ENCODE data around the gene GHRH.

GHRH gene

DNA sequence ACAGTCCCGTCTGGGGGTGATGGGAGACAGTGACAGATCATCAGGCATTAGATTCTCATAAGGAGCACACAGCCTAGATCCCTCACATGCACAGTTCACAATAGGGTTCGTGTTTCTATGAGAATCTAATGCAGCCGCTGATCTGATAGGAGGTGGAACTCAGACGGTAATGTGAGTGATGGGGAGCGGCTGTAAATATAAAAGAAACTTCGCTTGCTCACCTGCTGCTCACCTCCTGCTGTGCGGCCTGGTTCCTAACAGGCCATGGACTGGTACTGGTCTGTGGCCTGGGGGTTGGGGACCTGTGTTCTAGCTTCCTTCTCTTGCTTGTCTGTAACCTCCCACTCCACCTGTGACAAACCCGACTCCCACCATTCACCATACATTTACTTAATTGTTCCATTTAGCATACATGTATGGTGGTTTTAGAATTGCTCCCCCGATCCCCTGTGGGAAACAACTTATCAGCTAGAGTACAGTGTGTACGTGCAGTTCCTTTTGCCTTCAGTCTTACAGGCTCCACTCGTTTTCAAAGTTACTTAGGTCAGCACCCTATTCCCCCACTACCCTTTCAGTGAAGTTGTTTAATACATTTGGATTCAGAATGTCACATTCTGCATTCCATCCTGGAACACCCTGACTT, 31.8 kb upstream of the GHRH start:
- DNase-seq (ENCODE audit: extremely low spot score, insufficient read length, low read depth), result no peak
- FAIRE-seq, result no peak

DNA sequence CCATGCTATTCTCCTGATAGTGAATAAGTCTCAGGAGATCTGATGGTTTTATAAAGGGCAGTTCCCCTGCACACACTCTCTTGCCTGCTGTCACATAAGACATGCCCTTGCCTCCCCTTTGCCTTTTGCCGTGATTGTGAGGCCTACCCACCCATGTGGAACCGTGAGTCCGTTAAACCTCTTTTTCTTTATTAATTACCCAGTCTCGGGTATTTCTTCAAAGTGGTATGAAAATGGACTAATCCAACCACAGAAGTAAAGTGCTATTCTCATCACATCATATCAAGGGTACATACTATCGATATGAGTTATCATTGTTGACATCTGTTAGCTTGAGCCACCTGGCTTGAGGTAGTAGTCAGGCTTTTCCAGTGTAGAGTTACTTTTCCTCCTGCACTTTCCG, 30.1 kb upstream of the GHRH start:
- FAIRE-seq (peak; percentile 60), DNase-seq (ENCODE audit: extremely low spot score, insufficient read length, low read depth) (no peak)

DNA sequence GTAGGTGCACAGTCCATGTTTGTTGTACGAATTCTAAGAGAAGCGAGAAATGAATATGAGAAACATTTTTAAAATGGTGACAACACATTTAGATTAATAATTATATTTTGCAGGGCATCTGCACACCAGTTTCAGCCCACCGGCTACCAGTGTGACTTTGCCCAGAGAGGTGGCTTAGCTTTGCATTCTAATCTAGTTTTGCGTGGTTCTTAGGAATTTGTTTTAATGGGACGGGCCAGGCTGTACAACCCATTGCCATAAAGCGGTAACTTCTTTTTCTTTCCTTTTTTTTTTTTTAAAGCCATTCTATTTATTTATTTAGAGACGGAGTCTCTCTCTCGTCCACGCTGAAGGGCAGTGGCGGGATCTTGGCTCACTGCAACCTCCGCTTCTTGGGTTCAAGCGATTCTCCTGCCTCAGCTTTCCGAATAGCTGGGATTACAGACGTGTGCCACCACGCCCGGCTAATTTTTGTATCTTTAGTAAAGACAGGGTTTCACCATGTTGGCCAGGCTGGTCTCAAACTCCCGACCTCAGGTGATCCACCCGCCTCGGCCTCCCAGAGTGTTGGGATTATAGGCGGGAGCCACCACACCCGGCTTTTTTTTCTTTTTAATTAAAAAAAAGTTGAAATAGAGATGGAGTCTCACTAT, 28.7 kb upstream of the GHRH start:
- DNase-seq (ENCODE audit: extremely low spot score, insufficient read length, low read depth) (no peak), FAIRE-seq (no peak)

DNA sequence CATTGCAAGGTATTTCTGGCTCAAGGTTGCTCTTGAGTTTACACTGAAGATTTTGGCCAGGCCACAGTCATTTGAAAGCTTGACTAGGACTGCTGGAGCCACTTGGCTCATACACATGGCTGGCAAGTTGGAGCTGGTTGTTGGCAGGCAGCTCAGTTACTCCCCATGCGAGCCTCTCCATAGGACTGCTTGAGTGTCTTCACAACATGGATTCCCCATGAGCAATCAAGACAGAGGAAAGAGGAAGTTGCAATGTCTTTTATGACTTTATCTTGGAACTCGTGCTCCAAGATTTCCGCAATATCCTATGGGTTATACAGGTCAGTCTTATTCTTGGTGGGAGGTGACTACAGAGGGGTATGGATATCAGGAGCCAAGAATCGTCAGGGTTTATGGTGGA, 26.5 kb upstream of the GHRH start:
- no peak for DNase-seq (ENCODE audit: extremely low spot score, insufficient read length, low read depth)
- FAIRE-seq, result no peak

DNA sequence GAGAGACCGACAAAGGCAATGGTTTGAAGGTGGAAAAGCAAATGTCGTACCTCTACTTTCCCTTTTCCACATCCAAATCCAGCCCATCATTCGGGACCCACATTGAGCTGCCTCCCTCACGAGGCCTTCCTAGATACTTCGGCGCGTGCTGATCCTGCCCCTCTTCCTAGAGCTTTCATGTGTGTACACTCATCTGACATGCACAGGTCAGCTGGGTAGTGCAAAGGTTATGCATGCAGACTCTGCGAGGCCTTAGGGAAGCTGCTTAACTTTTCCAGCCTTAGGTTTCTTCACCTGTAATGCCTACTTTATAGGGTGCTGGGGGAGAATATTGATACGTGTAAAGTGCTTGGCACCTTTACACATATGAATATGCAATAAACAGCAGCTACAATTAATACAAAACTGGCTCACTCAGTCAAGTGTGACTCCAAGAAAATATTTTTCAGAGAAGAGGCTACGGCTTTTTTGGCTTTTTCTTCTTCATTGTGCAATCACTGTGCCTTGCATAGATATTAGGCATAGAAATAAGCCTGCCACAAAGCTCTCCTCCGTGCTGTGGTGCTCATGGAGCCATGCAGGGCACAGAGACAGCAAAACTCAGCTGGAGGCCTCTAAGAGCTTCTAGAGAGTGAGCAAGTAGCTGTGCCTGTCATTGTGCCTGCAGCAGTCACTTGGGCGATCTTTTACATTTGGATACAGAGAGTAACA, 24.2 kb upstream of the GHRH start:
- FAIRE-seq (no peak), DNase-seq (ENCODE audit: extremely low spot score, insufficient read length, low read depth) (no peak)

DNA sequence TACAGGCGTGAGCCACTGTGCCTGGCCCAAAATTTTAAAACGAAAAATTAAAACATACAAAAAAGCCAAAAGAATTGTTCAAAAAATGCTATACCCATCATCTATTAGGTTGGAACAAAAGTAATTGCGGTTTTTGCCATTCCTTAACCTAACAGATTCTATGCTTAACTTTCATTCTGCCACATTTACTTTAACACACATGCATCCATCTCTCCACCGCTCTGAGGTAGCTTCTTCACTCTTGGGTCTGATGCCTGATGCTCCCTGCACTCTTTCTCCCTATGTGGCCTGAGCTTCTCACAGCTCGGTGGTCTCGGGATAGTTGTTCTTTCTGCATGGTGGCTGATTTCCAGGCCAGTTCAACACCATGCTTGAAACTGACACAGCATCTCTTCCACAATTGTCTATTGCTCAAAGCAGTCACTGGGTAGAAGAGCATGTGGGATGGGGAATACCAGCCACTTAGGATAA, 23.1 kb upstream of the GHRH start:
- no peak for FAIRE-seq

DNA sequence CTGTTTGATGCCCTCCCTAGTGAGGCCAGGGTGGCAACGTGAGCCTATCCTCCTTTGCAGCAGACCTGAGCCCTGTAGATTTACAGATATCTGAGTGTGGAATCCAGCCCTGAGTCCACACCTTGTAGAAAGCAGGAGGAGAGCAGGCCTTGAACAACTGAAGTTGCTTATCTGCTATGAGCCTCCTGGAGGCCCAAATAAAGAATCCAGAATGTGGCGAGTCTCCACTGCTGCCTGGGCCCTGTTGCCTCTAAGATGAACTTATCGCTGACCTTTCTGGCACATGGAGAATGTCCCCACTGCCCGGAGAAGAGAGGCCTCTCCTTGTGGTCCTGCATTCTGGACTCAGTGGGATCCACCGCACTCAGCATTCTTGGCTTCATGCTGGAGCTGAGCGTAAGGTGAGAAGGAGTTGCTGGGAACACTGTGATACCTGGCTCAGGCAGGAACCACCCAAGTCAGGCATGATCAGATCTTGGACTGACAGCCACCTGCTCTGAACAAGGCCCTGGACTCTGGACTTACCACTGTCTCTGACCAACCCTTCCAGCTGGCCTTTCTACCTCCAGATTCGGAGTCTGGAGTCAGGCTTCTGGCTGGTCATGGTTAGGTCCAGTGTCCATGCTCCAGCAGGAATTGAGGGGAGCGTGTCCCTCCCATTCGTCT, 22.0 kb upstream of the GHRH start:
- FAIRE-seq (no peak), DNase-seq (ENCODE audit: extremely low spot score, insufficient read length, low read depth) (no peak)

More for the DNA sequence above, 23.1 kb upstream of the GHRH start:
- no peak for DNase-seq (ENCODE audit: extremely low spot score, insufficient read length, low read depth)

DNA sequence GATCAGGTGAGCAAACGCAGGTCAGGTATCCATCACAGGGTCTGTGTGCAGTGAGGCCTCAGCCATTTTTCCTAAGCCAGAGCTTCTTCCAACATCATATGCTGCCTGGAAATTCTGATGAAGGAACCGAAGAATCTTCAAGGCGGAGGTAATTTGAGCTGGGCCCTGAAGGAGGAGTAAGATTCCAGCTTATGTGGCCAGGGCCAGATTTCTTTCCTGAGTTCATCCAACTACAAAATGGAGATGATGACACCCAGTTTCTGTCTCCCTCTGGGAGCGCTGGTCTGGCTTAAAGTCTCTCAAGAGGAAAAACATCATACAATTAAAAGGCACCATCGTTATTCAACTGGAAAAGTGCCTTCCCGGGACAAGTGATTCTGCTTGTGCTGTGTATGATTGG, 20.9 kb upstream of the GHRH start:
- FAIRE-seq (no peak), DNase-seq (ENCODE audit: extremely low spot score, insufficient read length, low read depth) (no peak)

DNA sequence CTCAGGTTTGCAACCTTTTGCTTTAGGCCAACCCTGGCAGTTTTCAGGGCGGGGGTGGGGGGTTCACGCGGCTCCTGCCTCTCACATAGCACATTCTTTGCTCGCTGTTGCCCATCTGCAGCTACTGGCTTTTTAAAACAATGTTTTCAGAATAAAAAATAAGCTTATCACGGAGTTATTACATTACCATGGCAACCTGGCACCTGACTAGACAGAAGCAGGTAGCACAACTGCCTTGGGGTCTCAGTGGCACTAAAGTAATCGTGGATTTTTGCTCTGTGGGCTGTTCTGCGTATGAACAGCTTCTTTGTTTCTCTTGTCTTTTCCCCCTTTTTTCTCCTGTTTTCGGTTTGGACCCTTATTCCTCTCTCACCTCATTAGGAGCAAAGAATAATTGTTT, 18.8 kb upstream of the GHRH start:
- FAIRE-seq, result no peak
- DNase-seq (ENCODE audit: extremely low spot score, insufficient read length, low read depth), result no peak

DNA sequence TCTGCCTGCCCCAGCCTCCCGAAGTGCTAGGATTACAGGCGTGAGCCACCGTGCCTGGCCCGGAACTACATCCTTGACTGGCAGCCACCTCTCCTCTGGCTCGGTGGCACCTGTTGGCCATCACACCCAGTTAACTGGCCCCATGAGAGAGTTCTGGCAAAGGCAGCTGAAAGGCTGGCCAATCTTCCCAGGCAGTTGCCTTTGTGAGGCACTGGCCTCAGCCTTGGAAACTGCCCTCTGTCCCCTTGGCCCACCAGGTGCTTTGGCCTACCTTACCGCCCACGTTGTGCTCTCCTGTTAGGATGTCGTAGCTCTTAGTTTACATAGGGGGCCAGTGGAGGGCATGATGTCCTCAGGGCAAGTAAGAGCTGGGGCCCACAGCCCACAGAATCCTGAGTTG, 18.2 kb upstream of the GHRH start:
- DNase-seq (ENCODE audit: extremely low spot score, insufficient read length, low read depth) (no peak), FAIRE-seq (no peak)

DNA sequence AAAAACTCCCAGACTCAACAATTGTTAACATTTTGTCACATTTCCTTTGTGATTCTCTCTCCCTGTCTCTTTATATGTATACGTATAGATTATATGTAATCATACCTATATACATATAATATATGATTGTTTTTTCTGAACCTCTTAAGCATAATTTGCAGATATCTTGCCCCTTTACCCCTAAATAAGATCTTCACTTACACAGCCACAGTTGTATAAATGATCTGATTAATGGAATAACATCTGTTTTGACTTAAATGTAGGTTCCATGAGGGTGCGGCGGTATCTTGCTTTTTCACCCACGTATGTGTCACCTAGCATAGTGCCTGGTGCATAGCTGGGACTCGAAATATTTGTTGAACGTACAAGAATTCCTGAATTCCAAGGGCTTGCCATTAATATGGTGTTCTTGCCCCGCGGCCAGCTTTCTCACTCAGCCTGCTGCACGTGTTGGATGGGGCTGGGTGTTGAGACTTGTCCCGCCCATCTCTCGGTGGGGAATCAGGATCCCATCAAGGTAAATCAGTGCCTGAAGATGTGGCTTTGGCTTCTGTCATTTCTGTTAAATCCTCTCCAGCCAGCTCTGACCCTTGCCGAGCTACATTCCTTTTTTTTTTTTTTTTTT, 17.5 kb upstream of the GHRH start:
- no peak for FAIRE-seq
- DNase-seq (ENCODE audit: extremely low spot score, insufficient read length, low read depth), result no peak

DNA sequence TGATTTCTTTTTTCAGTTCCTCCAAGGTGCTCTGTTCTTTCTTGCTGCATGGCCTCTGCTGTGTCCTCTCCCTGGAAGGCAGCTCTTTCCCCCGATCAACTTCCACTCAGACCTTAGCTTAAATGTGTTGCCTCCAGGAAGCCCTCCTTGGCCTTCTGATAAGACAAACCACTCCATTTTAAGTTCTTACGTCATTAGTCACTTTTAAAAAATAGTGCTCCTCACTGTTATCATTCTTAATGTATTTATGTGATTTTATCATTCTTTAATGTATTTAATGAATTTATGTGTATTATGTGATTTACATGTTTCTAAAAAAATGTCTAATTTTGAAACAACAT, 15.6 kb upstream of the GHRH start:
- no peak for FAIRE-seq
- DNase-seq (ENCODE audit: extremely low spot score, insufficient read length, low read depth), result no peak

DNA sequence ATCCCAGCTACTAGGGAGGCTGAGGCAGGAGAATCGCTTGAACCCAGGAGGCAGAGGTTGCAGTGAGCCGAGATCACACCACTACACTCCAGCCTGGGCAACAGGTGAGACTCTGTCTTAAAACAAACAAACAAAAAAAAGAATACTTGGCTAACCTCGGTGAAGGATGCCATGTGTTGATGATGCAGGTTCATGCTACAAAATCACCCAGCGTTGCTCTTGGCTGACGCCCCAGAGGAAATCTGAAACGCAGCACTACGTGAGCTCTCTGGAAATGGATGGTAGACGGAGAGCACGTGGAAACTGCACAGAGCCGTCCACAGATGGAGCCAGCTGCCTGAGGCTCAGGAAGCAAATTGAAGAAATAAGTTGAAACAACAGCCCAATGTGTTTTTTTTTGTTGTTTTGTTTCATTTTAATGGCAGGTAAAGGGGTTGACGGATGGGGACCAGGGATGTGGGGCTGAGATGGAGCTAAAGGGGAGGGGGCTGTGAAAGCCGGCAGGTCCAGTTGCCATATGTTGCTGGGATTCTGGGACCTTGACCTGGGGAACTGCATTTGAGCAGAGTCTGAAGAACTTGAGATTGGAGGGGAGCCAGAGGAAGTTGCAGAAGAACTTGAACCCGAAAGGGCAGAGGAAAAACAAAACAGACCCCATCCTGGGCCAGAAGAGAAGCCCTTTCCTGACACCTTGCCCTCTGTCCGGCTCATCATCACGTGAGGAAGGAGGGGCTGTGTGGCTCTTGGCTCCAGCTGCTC, 15.1 kb upstream of the GHRH start:
- peak; percentile 94 for FAIRE-seq

DNA sequence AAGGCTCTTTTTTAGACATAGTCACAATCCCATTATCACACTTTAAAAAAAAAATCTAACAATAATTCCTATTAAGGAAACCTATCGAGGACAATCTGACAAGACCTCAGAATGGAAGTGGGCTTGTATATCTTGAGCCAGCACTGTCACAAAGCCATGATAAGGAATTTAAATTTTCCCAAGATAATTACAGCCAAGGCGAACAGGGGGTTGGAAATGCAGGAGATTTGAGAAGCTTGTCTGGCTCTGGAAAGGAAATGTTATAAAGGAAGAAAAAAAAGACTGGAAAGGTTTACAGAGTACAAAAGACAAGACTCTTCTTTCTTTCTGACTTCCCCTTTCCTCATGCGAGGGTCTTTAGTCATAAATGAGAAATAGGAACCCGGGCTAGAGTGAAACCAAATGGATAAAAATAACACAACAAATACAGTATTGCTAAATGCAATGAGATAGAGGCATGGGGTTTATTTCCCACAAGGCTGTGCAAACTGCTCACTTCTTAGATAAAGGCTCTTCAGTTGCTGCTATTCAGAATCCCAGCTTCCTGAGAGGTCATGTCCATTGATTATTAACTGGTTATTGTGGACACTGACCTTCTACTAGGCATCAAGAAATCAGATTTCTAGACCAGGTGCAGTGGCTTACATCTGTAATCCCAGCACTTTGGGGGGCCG, 13.4 kb upstream of the GHRH start:
- FAIRE-seq (peak; percentile 31), DNase-seq (ENCODE audit: extremely low spot score, insufficient read length, low read depth) (no peak)

More for the DNA sequence above, 15.1 kb upstream of the GHRH start:
- DNase-seq (ENCODE audit: extremely low spot score, insufficient read length, low read depth), result no peak

DNA sequence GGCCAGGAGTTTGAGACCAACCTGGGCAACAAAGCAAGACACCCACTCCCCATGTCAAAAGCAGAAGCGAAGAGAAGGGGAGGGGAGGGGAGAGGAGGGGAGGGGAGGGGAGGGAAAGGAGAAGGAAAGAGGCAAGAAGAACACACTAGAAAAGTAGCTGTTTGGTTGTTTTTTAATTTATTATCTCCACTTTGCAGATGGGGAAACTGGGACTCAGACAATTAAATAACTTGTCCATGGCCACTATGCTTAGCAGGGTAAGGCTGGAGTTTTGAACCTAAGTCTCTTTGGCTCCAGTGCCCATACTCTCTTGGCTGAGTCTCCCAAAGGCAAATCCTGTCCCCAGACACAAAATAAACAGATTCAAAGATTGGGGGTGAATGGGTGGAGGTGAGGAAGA, 12.4 kb upstream of the GHRH start:
- FAIRE-seq (no peak), DNase-seq (ENCODE audit: extremely low spot score, insufficient read length, low read depth) (no peak)

DNA sequence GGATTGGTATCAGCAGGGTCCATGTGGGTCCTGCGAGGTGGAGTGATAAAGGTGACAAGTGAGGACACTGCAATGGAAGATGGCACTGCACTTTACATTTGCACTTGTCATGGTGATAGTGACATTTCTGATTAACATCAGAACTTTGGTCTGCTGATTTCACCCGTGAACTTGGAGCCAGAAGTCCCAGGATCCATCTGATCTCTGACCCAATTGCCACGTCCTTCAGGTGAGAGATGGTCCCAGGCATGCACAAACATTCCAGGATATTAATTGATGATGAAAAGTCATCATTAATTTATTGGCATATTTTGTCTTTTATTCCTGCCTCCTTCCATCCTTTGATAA, 9.8 kb upstream of the GHRH start:
- no peak for FAIRE-seq
- no peak for DNase-seq (ENCODE audit: extremely low spot score, insufficient read length, low read depth)

DNA sequence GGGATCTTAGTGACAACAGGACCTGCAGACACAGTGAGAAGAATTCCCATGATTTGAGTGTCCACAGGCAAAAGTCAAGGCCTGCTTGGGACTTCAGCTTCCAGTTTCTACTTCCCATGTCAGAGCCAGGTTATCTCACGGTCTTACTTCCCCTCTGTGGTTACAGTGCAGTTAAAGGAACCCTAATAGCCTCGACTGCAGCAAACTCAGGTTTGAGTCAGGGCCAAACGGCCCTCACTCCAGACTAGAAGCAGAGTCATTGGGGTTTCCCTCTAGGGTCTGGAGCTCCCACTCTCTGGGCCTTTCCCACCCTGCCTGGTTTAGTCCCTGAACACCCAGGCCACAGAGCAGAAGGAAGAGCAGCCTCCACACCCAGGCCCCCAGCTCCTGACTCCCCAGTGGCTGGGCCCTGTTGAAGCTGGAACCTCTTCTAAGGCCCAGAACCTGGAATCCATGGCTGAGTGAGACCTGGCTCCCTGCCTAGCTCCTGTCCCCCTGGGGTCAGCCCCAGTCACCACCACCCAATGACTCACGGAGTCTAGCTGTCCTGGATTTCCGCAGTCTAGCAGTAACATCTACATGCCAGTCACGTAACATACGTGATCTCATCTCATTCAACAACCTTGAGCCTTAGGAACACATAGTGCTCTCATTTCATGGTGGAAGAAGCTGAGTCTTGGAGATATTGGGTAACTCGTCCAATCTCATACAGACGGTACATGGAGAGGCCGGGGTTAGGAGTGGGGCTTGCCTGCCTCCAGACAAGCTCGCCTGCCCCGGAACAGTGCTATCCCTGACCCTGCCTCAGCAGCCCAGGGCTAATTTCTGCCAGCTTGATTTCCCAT, 9.2 kb upstream of the GHRH start:
- DNase-seq (ENCODE audit: extremely low spot score, insufficient read length, low read depth) (no peak), FAIRE-seq (peak; percentile 79)

DNA sequence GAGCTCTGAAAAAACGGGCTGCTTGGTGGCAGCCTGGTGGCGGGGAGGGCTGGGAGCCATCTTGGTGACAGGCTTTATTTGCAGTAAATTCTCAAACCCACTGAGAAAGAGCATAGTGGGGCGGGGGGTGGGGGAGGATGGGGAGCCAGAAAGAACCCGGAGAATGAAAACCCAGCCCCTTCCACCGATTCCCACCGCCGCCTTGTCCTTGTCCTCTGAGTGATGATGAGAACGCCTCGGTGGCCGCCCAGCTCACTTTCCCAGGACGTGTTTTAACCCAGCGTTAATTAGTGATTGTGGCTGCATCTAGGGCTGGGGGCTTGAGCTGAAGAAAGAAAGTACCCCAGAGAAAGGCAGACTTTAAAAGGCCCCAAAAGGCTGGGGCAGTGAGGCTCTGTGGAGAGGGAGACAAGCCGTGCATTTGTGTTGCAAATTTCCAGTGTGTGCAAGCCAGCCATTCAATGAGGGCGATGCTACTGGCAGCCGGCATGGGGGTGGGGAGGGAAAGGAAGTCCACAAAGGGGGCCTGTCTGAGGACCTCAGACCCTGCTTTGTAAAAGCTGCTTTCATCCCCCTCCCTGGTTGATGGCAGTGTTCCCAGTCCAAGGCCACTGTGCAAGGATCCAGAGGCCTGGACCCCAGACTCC, 6.2 kb upstream of the GHRH start:
- FAIRE-seq (no peak), DNase-seq (ENCODE audit: extremely low spot score, insufficient read length, low read depth) (no peak)
